Parathyroid adenoma (tissue), 2 donors: ENCODE data around the gene GNPDA1.
"Not testable (repeated sequence)": the region's sequence is repeated elsewhere in the genome, so short reads cannot be mapped to it uniquely, and the experiment has no call there.

Experiments used
- H2AFZ ChIP-seq: fragments of 300-600 bp; sonication (generic); one replicate; pipeline ENCODE4 v1.7.0; 2017; ENCODE audit warnings: antibody characterized with exemption, mild to moderate bottlenecking
- H3K27ac ChIP-seq: fragments of 300-600 bp; sonication (generic); one replicate; pipeline ENCODE4 v1.7.0; 2017
- H3K27me3 ChIP-seq: fragments of 300-600 bp; sonication (generic); one replicate; pipeline ENCODE4 v1.7.0; 2017; ENCODE audit warnings: low read length; ENCODE audit not compliant: control insufficient read depth, insufficient read depth
- H3K36me3 ChIP-seq: fragments of 300-600 bp; sonication (generic); one replicate; pipeline ENCODE4 v1.7.0; 2017; ENCODE audit warnings: low read length; ENCODE audit not compliant: control insufficient read depth, insufficient read depth
- H3K4me1 ChIP-seq: fragments of 300-600 bp; sonication (generic); one replicate; pipeline ENCODE4 v1.7.0; 2017; ENCODE audit warnings: control low read depth
- H3K4me2 ChIP-seq: fragments of 300-600 bp; sonication (generic); one replicate; pipeline ENCODE4 v1.7.0; 2017; ENCODE audit warnings: low read length
- H3K4me3 ChIP-seq: fragments of 300-600 bp; sonication (generic); one replicate; pipeline ENCODE4 v1.7.0; 2017; ENCODE audit warnings: low read depth, low read length
- H3K79me2 ChIP-seq: fragments of 300-600 bp; sonication (generic); one replicate; pipeline ENCODE4 v1.7.0; 2017; ENCODE audit warnings: control low read depth
- H3K9ac ChIP-seq: fragments of 300-600 bp; sonication (generic); one replicate; pipeline ENCODE4 v1.7.0; 2017; ENCODE audit warnings: mild to moderate bottlenecking
- H3K9me3 ChIP-seq: fragments of 300-600 bp; sonication (generic); one replicate; pipeline ENCODE4 v1.7.0; 2017; ENCODE audit warnings: low read length; ENCODE audit not compliant: control insufficient read depth
- CTCF ChIP-seq: fragments of 300-600 bp; sonication (generic); IDR thresholded peaks from one replicate; pipeline ENCODE4 v1.7.0; 2017; ENCODE audit warnings: antibody characterized with exemption, mild to moderate bottlenecking
- donor health status: primary hyperparathyroidism.

GNPDA1 gene

GRCh38 chr5:142055301-142055700, 42.5 kb upstream of the GNPDA1 start:
- Histone ChIP-seq H3K27me3 (no peaks in the 10 kb centered on the region), H3K4me3 (no peak overlapping the region), H3K4me1 (peaks cover 8% of the 10 kb centered on the region)

DNA sequence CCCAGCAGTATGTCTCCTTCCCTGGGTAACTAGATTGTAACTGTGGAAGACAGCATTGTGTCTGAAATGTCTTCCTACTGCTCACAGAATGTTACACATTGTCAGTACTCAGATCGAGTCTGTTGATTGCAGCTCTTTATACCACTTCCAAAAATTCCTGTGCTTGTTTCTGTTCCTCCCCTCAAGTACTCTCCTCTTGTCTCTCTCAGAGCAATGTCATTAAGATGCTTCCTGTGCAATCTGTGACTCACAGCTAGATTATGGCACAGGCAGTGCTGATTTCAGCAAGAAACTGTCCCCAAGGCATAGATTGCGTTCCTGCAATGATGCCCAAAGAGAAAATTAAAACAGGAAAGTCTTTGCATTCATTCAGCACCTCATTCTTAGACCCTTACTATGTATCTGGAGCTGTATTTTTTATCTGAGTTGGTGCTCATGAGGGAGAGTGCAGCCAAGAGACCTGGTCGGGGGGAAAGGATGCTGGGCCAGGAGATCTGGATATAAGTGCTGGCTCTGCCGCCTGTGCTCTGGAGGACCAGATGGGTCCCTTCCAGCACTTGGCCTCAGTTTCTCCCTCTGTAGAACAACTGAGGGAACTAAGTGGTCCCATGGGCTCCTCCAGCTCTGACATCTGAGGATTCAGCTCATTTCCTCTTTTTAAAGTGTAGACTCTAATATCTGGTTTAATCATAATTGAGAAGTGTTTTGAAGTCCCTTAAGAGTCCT, 40.8 kb upstream of the GNPDA1 start:
- H3K4me2 ChIP-seq, result no peak overlapping the region
- H3K27me3 ChIP-seq, result no peaks in the 10 kb centered on the region
- H3K9me3 ChIP-seq, result no peaks in the 10 kb centered on the region
- no peak overlapping the region for H3K27ac ChIP-seq
- H3K9ac ChIP-seq, result no peak overlapping the region
- TF ChIP-seq CTCF, result no peak
- H3K79me2 ChIP-seq, result no peaks in the 10 kb centered on the region
- no peaks in the 10 kb centered on the region for H3K36me3 ChIP-seq
- H3K4me3 ChIP-seq, result no peak overlapping the region
- peak overlapping the region; percentile 8 for H2AFZ ChIP-seq
- peaks cover 8% of the 10 kb centered on the region for H3K4me1 ChIP-seq

More at GRCh38 chr5:142055301-142055700, 42.5 kb upstream of the GNPDA1 start:
- Histone ChIP-seq H2AFZ (no peak overlapping the region), H3K79me2 (no peaks in the 10 kb centered on the region), H3K36me3 (no peaks in the 10 kb centered on the region), H3K9ac (no peak overlapping the region), H3K27ac (no peak overlapping the region), H3K9me3 (no peaks in the 10 kb centered on the region), H3K4me2 (no peak overlapping the region)
- TF ChIP-seq CTCF, result no peak

GRCh38 chr5:142052026-142052425, 39.2 kb upstream of the GNPDA1 start:
- H3K4me3 ChIP-seq, H3K27me3 ChIP-seq, H3K9me3 ChIP-seq, H3K4me1 ChIP-seq, H3K4me2 ChIP-seq, H3K27ac ChIP-seq, H2AFZ ChIP-seq, H3K9ac ChIP-seq, H3K79me2 ChIP-seq, H3K36me3 ChIP-seq: not testable (repeated sequence)

DNA sequence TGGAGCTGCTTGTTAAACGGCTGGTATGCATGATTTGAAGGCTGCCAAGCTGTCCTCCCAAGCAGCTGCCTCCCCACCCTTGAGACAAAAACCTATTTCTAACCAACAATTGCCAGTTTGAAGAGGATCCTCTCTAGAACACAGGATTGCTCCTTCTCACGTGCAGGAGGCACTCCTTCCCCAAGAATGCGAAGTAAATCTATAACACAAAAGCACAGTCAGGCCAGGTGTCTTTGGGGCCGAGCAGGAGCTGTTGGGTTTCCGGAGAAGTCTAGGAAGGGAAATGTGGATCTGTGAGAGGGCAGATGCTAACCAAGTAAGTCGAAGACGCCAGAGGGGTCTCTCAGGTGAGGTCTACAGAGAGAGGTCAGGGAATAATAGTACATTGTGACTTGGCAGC, 35.4 kb upstream of the GNPDA1 start:
- Histone ChIP-seq H3K4me3 (no peak overlapping the region), H3K9me3 (no peaks in the 10 kb centered on the region), H3K27me3 (no peaks in the 10 kb centered on the region), H3K9ac (no peak overlapping the region), H3K27ac (no peak overlapping the region), H3K4me1 (no peaks in the 10 kb centered on the region), H3K4me2 (no peak overlapping the region), H3K79me2 (no peaks in the 10 kb centered on the region), H3K36me3 (no peaks in the 10 kb centered on the region), H2AFZ (no peak overlapping the region)
- peak; percentile 10 for TF ChIP-seq CTCF

GRCh38 chr5:142046191-142046590, 33.4 kb upstream of the GNPDA1 start:
- H3K27ac ChIP-seq, result no peak overlapping the region
- no peak overlapping the region for H3K4me3 ChIP-seq
- H3K79me2 ChIP-seq, result no peaks in the 10 kb centered on the region
- H3K9ac ChIP-seq, result no peak overlapping the region
- no peak overlapping the region for H2AFZ ChIP-seq
- no peaks in the 10 kb centered on the region for H3K27me3 ChIP-seq
- H3K9me3 ChIP-seq, result no peaks in the 10 kb centered on the region
- no peak for TF ChIP-seq CTCF
- no peak overlapping the region for H3K4me2 ChIP-seq
- H3K36me3 ChIP-seq, result no peaks in the 10 kb centered on the region
- H3K4me1 ChIP-seq, result no peaks in the 10 kb centered on the region

DNA sequence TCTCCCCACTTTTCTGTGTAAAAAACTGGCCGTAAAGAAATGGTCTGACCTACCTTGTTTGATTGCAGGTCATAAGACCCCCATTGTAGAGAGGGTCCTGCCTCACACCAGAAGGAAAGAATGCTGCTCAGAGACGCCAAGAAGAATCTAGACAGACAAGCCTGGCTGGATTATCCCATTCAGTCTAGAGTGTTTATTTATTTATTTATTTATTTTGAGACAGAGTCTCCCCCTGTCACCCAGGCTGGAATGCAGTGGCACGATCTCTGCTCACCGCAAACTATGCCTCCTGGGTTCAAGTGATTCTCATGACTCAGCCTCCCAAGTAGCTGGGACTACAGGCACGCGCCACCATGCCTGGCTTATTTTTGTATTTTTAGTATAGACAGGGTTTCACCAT, 28.1 kb upstream of the GNPDA1 start:
- not testable (repeated sequence) for H2AFZ ChIP-seq, H3K36me3 ChIP-seq, H3K9ac ChIP-seq, H3K27ac ChIP-seq, H3K9me3 ChIP-seq, H3K4me3 ChIP-seq, H3K4me2 ChIP-seq, H3K27me3 ChIP-seq, H3K79me2 ChIP-seq, H3K4me1 ChIP-seq
